Kidney (tissue), 14 donors: ENCODE results near the gene RASA3. TPM values are rescaled to one million over a fixed set of nuclear protein-coding genes. Genes with fewer than 3 reads are reported as not detected.

Experiments
- DNase-seq, 5 donors: peaks; one replicate each; pipeline ENCODE4 v3.0.0-alpha.2; 2013 to 2020
- FAIRE-seq: peaks from 2 replicates; lab custom pipeline; 2012; peaks lifted over from hg19 to GRCh38; lab: Jason Lieb, UNC
- H3K27ac ChIP-seq, 2 donors: one replicate each; pipeline ENCODE4 v1.7.0; 2013; ENCODE audit warnings: low read depth in 2 of 2, low read length in 2 of 2, inconsistent platforms in 1 of 2
- H3K27me3 ChIP-seq: one replicate; pipeline ENCODE4 v1.7.1; 2013; ENCODE audit warnings: low read length, inconsistent platforms; ENCODE audit not compliant: control insufficient read depth, insufficient read depth
- H3K36me3 ChIP-seq, 3 donors: one replicate each; pipeline versions ENCODE4 v1.7.0 to v1.7.1; 2013; ENCODE audit warnings: low read length in 3 of 3, control low read depth in 1 of 3, inconsistent platforms in 1 of 3; ENCODE audit not compliant: insufficient read depth in 3 of 3, control insufficient read depth in 2 of 3
- H3K4me1 ChIP-seq, 3 donors: one replicate each; pipeline versions ENCODE4 v1.7.0 to v1.7.1; 2013; ENCODE audit warnings: low read length in 3 of 3, inconsistent platforms in 1 of 3, low read depth in 1 of 3; ENCODE audit not compliant: control insufficient read depth in 2 of 3, insufficient read depth in 2 of 3
- H3K4me3 ChIP-seq, 3 donors: one replicate each; pipeline versions ENCODE4 v1.7.0 to v1.8.1; 2013; ENCODE audit warnings: low read length in 3 of 3, control low read depth in 1 of 3, inconsistent platforms in 1 of 3
- H3K9ac ChIP-seq, 3 donors: one replicate each; pipeline versions ENCODE4 v1.7.0 to v1.7.1; 2013; ENCODE audit warnings: low read length in 3 of 3, control low read depth in 1 of 3, inconsistent platforms in 1 of 3
- H3K9me3 ChIP-seq, 3 donors: one replicate each; pipeline versions ENCODE4 v1.7.0 to v1.7.1; 2013; ENCODE audit warnings: low read length in 3 of 3, control low read depth in 1 of 3, inconsistent platforms in 1 of 3; ENCODE audit not compliant: control insufficient read depth in 2 of 3, insufficient read depth in 1 of 3
- intact Hi-C: fragments of 100-400 bp; cut with DNase I; formaldehyde crosslinking; loops from one replicate; pipeline ENCODE4 v1.11.1; 2022
- polyA plus RNA-seq: library from polyadenylated mRNA; stranded (reverse); fragments of 350-450 nt; fragmentation: Illumina TruSeq; extraction: RNeasy Lipid Tissue Mini Kit (QIAGEN cat#74804); gene quantifications from one replicate; pipeline ENCODE4 v1.2.3, GENCODE V29; 2014; ENCODE audit warnings: low read depth, low replicate concordance; ENCODE audit not compliant: insufficient read depth
- total RNA-seq: library from RNA; stranded (reverse); fragmentation: NEBNext Ultra II Directional; extraction: Animal tissue kit (Norgen Biotek cat#: 25700); gene quantifications from one replicate; pipeline ENCODE4 v1.2.1, GENCODE V29; 2021
- TF ChIP-seq, protein P1 (sequence below): IDR thresholded peaks from 3 replicates; pipeline ENCODE4 v1.5.1; 2012; ENCODE audit warnings: mild to moderate bottlenecking, moderate library complexity, borderline replicate concordance; ENCODE audit not compliant: insufficient read depth; ENCODE audit errors: extremely low read depth
- donor health status: control.
- donor health status: control.
- donor health status: control.
- donor health status: control.
- donor health status: control.
- donor health status: DM: yes; HTN: yes; CAD: no.
- donor health status: Normal renal cell carcinoma (clear cell type).

Gene RASA3
- total and polyA plus RNA-seq, 2 donors from 2014 or later, result 4.2 to 28.8 TPM

DNA sequence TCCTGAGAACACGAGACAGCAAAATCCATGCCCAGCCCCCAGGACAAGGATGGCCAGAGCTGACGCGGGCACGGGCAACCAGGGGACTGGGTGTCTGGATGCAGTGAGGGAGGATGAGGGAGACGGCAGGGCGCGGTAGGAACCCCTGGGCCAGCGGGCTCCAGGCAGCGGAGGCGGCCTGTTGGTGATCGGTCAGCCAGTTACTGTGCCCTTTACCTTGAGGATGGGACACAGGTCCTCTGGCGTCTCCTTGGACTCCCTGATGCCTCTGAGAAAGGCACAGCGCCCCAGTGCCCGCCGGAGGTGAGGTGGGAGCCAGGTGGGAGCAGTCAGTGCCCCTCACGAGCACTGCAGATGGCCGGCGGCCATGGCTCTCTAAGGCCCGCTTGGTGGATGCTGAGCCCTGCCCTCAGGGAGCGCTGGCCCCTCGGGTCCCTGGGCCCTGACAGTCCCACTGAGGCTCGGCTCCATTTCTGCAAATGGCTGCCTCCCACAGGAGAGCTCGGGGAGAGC lies 189.8 kb downstream of the RASA3 start:
- H3K27me3 ChIP-seq, result no peaks in the 10 kb centered on the region
- no peak overlapping the region for H3K9ac ChIP-seq
- DNase-seq (peak in 1 of 5 donors; percentile 54), FAIRE-seq (no peak)
- H3K36me3 ChIP-seq, result no peaks in the 10 kb centered on the region
- intact Hi-C loops, result no loop called here
- no peaks in the 10 kb centered on the region for H3K4me1 ChIP-seq
- H3K9me3 ChIP-seq, result no peaks in the 10 kb centered on the region
- no peak overlapping the region for H3K4me3 ChIP-seq
- H3K27ac ChIP-seq, result no peak overlapping the region
- TF ChIP-seq, protein P1, sequence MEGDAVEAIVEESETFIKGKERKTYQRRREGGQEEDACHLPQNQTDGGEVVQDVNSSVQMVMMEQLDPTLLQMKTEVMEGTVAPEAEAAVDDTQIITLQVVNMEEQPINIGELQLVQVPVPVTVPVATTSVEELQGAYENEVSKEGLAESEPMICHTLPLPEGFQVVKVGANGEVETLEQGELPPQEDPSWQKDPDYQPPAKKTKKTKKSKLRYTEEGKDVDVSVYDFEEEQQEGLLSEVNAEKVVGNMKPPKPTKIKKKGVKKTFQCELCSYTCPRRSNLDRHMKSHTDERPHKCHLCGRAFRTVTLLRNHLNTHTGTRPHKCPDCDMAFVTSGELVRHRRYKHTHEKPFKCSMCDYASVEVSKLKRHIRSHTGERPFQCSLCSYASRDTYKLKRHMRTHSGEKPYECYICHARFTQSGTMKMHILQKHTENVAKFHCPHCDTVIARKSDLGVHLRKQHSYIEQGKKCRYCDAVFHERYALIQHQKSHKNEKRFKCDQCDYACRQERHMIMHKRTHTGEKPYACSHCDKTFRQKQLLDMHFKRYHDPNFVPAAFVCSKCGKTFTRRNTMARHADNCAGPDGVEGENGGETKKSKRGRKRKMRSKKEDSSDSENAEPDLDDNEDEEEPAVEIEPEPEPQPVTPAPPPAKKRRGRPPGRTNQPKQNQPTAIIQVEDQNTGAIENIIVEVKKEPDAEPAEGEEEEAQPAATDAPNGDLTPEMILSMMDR, result no peak

DNA sequence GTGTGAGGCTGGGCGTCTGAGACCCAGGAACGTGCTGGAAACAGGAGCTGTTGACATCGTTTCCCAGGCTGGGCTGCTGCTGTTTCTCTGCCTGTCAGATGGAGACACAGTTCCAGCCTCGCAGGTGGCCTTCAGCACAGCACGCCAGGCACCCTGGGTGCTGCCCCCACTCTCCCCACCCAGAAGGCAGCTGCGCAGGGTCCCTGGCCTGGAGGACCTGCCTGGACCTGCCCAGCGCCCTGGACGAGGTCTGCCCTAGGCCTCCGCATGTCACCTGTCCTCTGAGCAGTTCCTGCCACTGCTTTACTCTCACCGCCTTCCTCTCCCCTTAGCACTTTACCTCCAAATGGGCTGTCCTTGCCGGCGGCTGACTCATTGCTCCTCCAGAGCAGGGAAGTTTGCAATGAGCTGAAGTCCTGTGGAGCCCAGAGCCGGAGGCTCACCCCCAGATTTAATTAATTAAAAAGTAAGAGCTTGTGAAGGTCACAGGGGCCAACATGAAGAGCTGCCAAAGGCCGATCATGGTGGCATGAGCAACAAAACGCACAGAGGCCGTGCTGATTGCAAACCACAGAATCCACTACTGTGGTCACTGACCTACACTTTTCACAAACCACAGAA lies 190.7 kb downstream of the RASA3 start:
- no peaks in the 10 kb centered on the region for H3K36me3 ChIP-seq
- intact Hi-C loops, result no loop called here
- H3K27me3 ChIP-seq, result no peaks in the 10 kb centered on the region
- no peak overlapping the region for H3K9ac ChIP-seq
- no peak overlapping the region for H3K4me3 ChIP-seq
- no peaks in the 10 kb centered on the region for H3K4me1 ChIP-seq
- TF ChIP-seq, protein P1, result no peak
- peak in 1 of 5 donors; percentile 33 for DNase-seq
- no peak overlapping the region for H3K27ac ChIP-seq
- H3K9me3 ChIP-seq, result no peaks in the 10 kb centered on the region
- FAIRE-seq, result no peak

DNA sequence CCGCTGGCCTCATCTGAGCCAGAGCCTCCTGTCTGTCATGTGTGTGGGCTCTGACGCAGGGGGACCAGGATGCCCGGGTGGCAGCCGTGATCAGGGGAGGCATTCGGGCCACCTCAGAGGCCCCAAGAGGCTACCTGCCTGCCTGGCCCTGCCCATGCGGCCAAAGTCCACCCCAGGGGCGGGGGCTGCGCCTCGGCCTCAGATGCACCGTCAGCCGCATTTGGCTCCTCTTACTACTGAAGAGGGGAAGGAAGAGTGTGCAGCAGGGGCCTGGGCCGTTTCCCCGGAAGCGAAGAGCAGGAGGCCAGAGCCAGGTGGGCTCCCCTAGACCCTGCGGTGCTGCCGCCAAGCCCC lies 192.5 kb downstream of the RASA3 start:
- intact Hi-C loops, result no loop called here
- FAIRE-seq, result no peak
- Histone ChIP-seq H3K4me3 (no peak overlapping the region), H3K36me3 (no peaks in the 10 kb centered on the region), H3K9ac (no peak overlapping the region), H3K27ac (no peak overlapping the region), H3K27me3 (no peaks in the 10 kb centered on the region), H3K9me3 (no peaks in the 10 kb centered on the region), H3K4me1 (no peaks in the 10 kb centered on the region)
- peak in 1 of 5 donors; percentile 63 for DNase-seq
- TF ChIP-seq, protein P1, result no peak
